Common myeloid progenitor, CD34-positive (primary cell): ENCODE results near the gene GINS1.

ENCODE experiments used
- CTCF ChIA-PET: fragments of 350-600 bp; sonication (Branson Sonifier 250); formaldehyde crosslinking; loops from one replicate; lab custom pipeline; 2021; ENCODE audit warnings: antibody characterized with exemption; lab: Charles Lee
- POLR2A ChIA-PET: fragments of 350-600 bp; sonication (Branson Sonifier 250); formaldehyde crosslinking; loops from one replicate; lab custom pipeline; 2021; ENCODE audit warnings: antibody characterized with exemption; lab: Charles Lee
- DNase-seq, 3 donors: peaks; one replicate each; pipeline versions ENCODE4 v3.0.0 to v3.0.0-alpha.2; 2013
- H3K27ac ChIP-seq, 2 experiments: 1 replicate in 1 of 2; 2 replicates in 1 of 2; pipeline ENCODE4 v1.7.0; 2013; ENCODE audit warnings: inconsistent platforms in 2 of 2, low read length in 2 of 2, mild to moderate bottlenecking in 2 of 2, low read depth in 1 of 2, moderate library complexity in 1 of 2; ENCODE audit not compliant: severe bottlenecking in 2 of 2, insufficient read depth in 1 of 2, poor library complexity in 1 of 2
- H3K27me3 ChIP-seq, 5 experiments: replicated peaks in 2 of 5; 1 replicate in 3 of 5; 2 replicates in 2 of 5; pipeline versions ENCODE4 v1.6.1 to v1.7.0; 2013; ENCODE audit warnings: low read length in 4 of 5, mild to moderate bottlenecking in 2 of 5, moderate library complexity in 2 of 5, inconsistent platforms in 1 of 5; ENCODE audit not compliant: insufficient read depth in 5 of 5, control insufficient read depth in 4 of 5
- H3K36me3 ChIP-seq, 4 experiments: 1 replicate in 2 of 4; 2 replicates in 2 of 4; pipeline versions ENCODE4 v1.6.1 to v1.7.0; 2013; ENCODE audit warnings: low read length in 3 of 4, control low read depth in 1 of 4, mild to moderate bottlenecking in 1 of 4; ENCODE audit not compliant: control insufficient read depth in 4 of 4, insufficient read depth in 4 of 4
- H3K4me1 ChIP-seq, 4 experiments: 1 replicate in 3 of 4; 2 replicates in 1 of 4; pipeline versions ENCODE4 v1.6.1 to v1.7.1; 2013; ENCODE audit warnings: low read length in 3 of 4, mild to moderate bottlenecking in 3 of 4, control low read depth in 1 of 4, inconsistent platforms in 1 of 4, moderate library complexity in 1 of 4; ENCODE audit not compliant: control insufficient read depth in 4 of 4, insufficient read depth in 4 of 4; ENCODE audit errors: control extremely low read depth in 1 of 4
- H3K4me3 ChIP-seq, 7 experiments: 1 replicate in 4 of 7; 2 replicates in 3 of 7; pipeline versions ENCODE4 v1.5.1 to v1.7.0; 2013; ENCODE audit warnings: mild to moderate bottlenecking in 7 of 7, low read length in 6 of 7, moderate library complexity in 6 of 7, inconsistent platforms in 2 of 7, low read depth in 2 of 7, control low read depth in 1 of 7; ENCODE audit not compliant: insufficient read depth in 4 of 7, control insufficient read depth in 1 of 7; ENCODE audit errors: extremely low read depth in 1 of 7
- H3K9me3 ChIP-seq, 5 experiments: 1 replicate in 4 of 5; 2 replicates in 1 of 5; pipeline versions ENCODE4 v1.6.1 to v1.7.1; 2013; ENCODE audit warnings: low read length in 4 of 5, mild to moderate bottlenecking in 2 of 5, inconsistent platforms in 1 of 5, low read depth in 1 of 5, moderate library complexity in 1 of 5; ENCODE audit not compliant: control insufficient read depth in 4 of 5, insufficient read depth in 2 of 5; ENCODE audit errors: control extremely low read depth in 1 of 5
- WGBS: methylation state at CpG from one replicate; pipeline ENCODE4 v1.1.5; 2013; ENCODE audit not compliant: insufficient coverage; 5-methylcytosine and 5-hydroxymethylcytosine counted together

Gene GINS1

DNA sequence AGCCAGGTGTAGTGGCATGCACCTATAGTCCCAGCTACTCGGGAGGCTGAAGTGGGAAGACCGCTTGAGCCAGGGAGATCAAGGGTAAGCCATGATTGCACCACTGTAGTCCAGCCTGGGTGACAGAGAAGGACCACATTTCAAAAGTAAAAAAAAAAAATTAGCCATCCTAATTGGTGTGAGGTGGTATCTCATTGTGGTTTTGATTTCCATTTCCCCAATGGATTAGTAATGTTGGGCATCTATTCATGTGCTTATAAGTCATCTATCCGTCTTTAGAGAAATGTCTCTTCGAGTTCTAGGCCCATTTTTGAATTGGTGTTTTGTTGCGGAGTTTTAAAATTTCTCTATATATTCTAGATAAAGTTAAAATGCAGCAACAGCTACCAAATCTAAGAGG is 38.5 kb upstream of the GINS1 start:
- CTCF ChIA-PET = interaction anchor here (1.6 to 1.9 kb wide), 2 partner anchors 30 to 59 kb away, joined by 3 to 4 read pairs; no protein-coding TSS in a partner anchor
- 100% methylated on average over 2 of the region's 5 CpGs for WGBS
- Histone ChIP-seq H3K27ac (no peak overlapping the region), H3K9me3 (peaks cover 0 to 5% (median 0%) of the 10 kb centered on the region in 5 experiments), H3K36me3 (peaks cover 0 to 3% (median 1%) of the 10 kb centered on the region in 4 experiments), H3K27me3 (no peaks in the 10 kb centered on the region), H3K4me1 (peaks cover 0 to 4% (median 2%) of the 10 kb centered on the region in 4 experiments), H3K4me3 (no peak overlapping the region)
- POLR2A ChIA-PET = no interaction called here
- DNase-seq = no peak

- no peak for DNase-seq
- 97% methylated on average over 7 of the region's 8 CpGs for WGBS
- ChIA-PET POLR2A (no interaction called here), CTCF (interaction anchor here (1.6 to 1.9 kb wide), 2 partner anchors 29 to 60 kb away, joined by 3 to 4 read pairs; no protein-coding TSS in a partner anchor)
- no peak overlapping the region for H3K27ac ChIP-seq
- H3K9me3 ChIP-seq = peaks cover 0 to 5% (median 0%) of the 10 kb centered on the region in 5 experiments
- peaks cover 0 to 4% (median 2%) of the 10 kb centered on the region in 4 experiments for H3K4me1 ChIP-seq
- H3K4me3 ChIP-seq = no peak overlapping the region
- H3K36me3 ChIP-seq = peaks cover 0 to 3% (median 1%) of the 10 kb centered on the region in 4 experiments
- no peaks in the 10 kb centered on the region for H3K27me3 ChIP-seq
Measured at GRCh38 chr20:25369529-25369928, 37.9 kb upstream of the GINS1 start.

- no peak for DNase-seq
- peaks cover 0 to 5% (median 0%) of the 10 kb centered on the region in 5 experiments for H3K9me3 ChIP-seq
- no peak overlapping the region for H3K4me3 ChIP-seq
- H3K27me3 ChIP-seq = no peaks in the 10 kb centered on the region
- no peak overlapping the region for H3K27ac ChIP-seq
- H3K36me3 ChIP-seq = peaks cover 0 to 3% (median 1%) of the 10 kb centered on the region in 4 experiments
- whole genome bisulfite sequencing = 94% methylated on average over 2 of the region's 2 CpGs
- ChIA-PET CTCF (interaction anchor here (1.6 to 1.9 kb wide), 2 partner anchors 29 to 60 kb away, joined by 3 to 4 read pairs; no protein-coding TSS in a partner anchor), POLR2A (no interaction called here)
- H3K4me1 ChIP-seq = peaks cover 0 to 4% (median under 1%) of the 10 kb centered on the region in 4 experiments
Measured at GRCh38 chr20:25369971-25370370, 37.5 kb upstream of the GINS1 start.

DNA sequence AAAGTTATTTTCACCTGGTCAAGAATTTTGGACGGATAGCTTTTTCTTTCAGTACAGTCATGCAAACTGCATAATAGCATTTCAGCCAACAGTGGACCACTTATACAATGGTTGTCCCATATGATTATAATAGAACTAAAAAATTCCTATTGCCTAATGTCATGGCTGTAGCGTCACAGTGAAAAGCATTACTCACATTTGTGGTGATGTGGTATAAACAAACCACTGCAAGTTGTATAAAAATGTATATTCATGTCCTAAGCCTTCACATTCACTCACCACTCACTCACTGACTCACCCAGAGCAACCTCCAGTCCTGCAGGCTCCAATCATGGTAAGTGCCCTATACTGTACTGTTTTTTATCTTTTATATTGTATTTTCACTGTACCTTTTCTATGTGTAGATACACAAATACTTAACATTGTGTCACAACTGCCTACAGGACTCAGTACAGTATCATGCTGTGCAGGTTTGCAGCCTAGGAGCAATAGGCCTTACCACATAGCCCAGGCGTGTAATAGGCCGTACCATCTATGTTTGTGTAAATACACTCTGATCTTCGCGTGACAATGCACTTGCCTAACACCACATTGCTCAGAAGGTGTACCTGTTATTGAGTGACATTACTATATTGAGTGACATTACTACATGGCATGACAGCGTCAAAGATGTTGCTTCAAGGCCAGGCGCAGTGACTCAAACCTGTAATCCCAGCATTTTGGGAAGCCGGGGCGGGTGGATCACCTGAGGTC is 34.7 kb upstream of the GINS1 start:
- WGBS = 100% methylated on average over 7 of the region's 10 CpGs
- Histone ChIP-seq H3K9me3 (peaks cover 0 to 5% (median 0%) of the 10 kb centered on the region in 5 experiments), H3K27ac (no peak overlapping the region), H3K27me3 (no peaks in the 10 kb centered on the region), H3K4me3 (no peak overlapping the region), H3K36me3 (peaks cover 0 to 3% (median 1%) of the 10 kb centered on the region in 4 experiments), H3K4me1 (peaks cover 0 to 4% (median 0%) of the 10 kb centered on the region in 4 experiments)
- peak in 1 of 3 donors; percentile 24 for DNase-seq
- CTCF ChIA-PET = interaction anchor here (1.4 kb wide), 1 partner anchor 13 kb away, joined by 5 read pairs; no protein-coding TSS in a partner anchor
- POLR2A ChIA-PET = no interaction called here

GRCh38 chr20:25374842-25375241 is 32.6 kb upstream of the GINS1 start:
- no peak for DNase-seq
- peaks cover 0 to 3% (median 0%) of the 10 kb centered on the region in 4 experiments for H3K36me3 ChIP-seq
- peaks cover 0 to 5% (median 0%) of the 10 kb centered on the region in 5 experiments for H3K9me3 ChIP-seq
- H3K4me1 ChIP-seq = peaks cover 0 to 4% (median 0%) of the 10 kb centered on the region in 4 experiments
- H3K4me3 ChIP-seq = no peak overlapping the region
- H3K27me3 ChIP-seq = no peaks in the 10 kb centered on the region
- no peak overlapping the region for H3K27ac ChIP-seq
- POLR2A ChIA-PET = no interaction called here
- CTCF ChIA-PET = no interaction called here
- 93% methylated on average over 2 of the region's 2 CpGs for WGBS

GRCh38 chr20:25376236-25376635 is 31.2 kb upstream of the GINS1 start:
- no peak overlapping the region for H3K27ac ChIP-seq
- POLR2A ChIA-PET = no interaction called here
- 95% methylated on average over 3 of the region's 4 CpGs for WGBS
- CTCF ChIA-PET = interaction anchor here (0.6 kb wide), 1 partner anchor 8 kb away, joined by 3 read pairs; no protein-coding TSS in a partner anchor
- H3K9me3 ChIP-seq = peaks cover 0 to 5% (median 0%) of the 10 kb centered on the region in 5 experiments
- DNase-seq = no peak
- no peaks in the 10 kb centered on the region for H3K27me3 ChIP-seq
- peaks cover 0 to 6% (median 2%) of the 10 kb centered on the region in 4 experiments for H3K36me3 ChIP-seq
- peaks cover 0 to under 1% (median 0%) of the 10 kb centered on the region in 4 experiments for H3K4me1 ChIP-seq
- H3K4me3 ChIP-seq = no peak overlapping the region

GRCh38 chr20:25376886-25377285 is 30.6 kb upstream of the GINS1 start:
- Histone ChIP-seq H3K27me3 (no peaks in the 10 kb centered on the region), H3K4me1 (no peaks in the 10 kb centered on the region), H3K36me3 (peaks cover 0 to 10% (median 2%) of the 10 kb centered on the region in 4 experiments), H3K27ac (no peak overlapping the region), H3K9me3 (peaks cover 0 to 5% (median 0%) of the 10 kb centered on the region in 5 experiments), H3K4me3 (no peak overlapping the region)
- DNase-seq = no peak
- 100% methylated on average over 2 of the region's 2 CpGs for WGBS
- POLR2A ChIA-PET = no interaction called here
- CTCF ChIA-PET = interaction anchor here (0.6 kb wide), 1 partner anchor 9 kb away, joined by 3 read pairs; no protein-coding TSS in a partner anchor
